Lower leg skin (tissue), 3 donors: ENCODE measurements around the gene COX6A1.

Experiments
- CTCF ChIP-seq, 3 donors: fragments of 450-650 bp; IDR thresholded peaks; one replicate each; pipeline ENCODE4 v1.5.1; 2016; ENCODE audit warnings: antibody characterized with exemption in 3 of 3, mild to moderate bottlenecking in 3 of 3, moderate library complexity in 2 of 3
- POLR2A ChIP-seq, 2 donors: fragments of 450-650 bp; IDR thresholded peaks; one replicate each; pipeline ENCODE4 v1.6.1; 2016 to 2017; ENCODE audit warnings: antibody characterized with exemption in 2 of 2, mild to moderate bottlenecking in 1 of 2, moderate library complexity in 1 of 2

- TF ChIP-seq CTCF (IDR thresholded peaks at IDR 0.05) (no peak), POLR2A (IDR thresholded peaks at IDR 0.05) (no peak)
These were observed 6.8 kb downstream of the COX6A1 start for GRCh38 chr12:120444676-120445075.
